HepG2 (cell line): ENCODE measurements around the gene PLCD4.

Experiments used
- FIP1L1 ChIP-seq: fragments of 200-400 bp; formaldehyde crosslinking; IDR thresholded peaks from 2 replicates; pipeline ENCODE4 v1.6.1; 2018; ENCODE audit warnings: low read depth, mild to moderate bottlenecking, low read length, moderate library complexity, borderline replicate concordance; ENCODE audit not compliant: insufficient read depth
- TAF1 ChIP-seq: sonication (generic); formaldehyde crosslinking; IDR thresholded peaks from 2 replicates; pipeline ENCODE4 v1.4.0; 2020; ENCODE audit warnings: missing genetic modification reagents
- TCF7 ChIP-seq: sonication (generic); IDR thresholded peaks from 2 replicates; pipeline ENCODE4 v1.6.1; 2016; ENCODE audit warnings: antibody characterized with exemption, low read depth
- ZFP82 ChIP-seq: sonication (generic); formaldehyde crosslinking; IDR thresholded peaks from 2 replicates; pipeline ENCODE4 v1.5.1; 2020; ENCODE audit warnings: mild to moderate bottlenecking, missing genetic modification reagents, borderline replicate concordance
- ZNF556 ChIP-seq: sonication (generic); formaldehyde crosslinking; IDR thresholded peaks from 2 replicates; pipeline ENCODE4 v1.4.0; 2020; ENCODE audit warnings: mild to moderate bottlenecking, missing genetic modification reagents, borderline replicate concordance
- ZNF720 ChIP-seq: sonication (generic); formaldehyde crosslinking; IDR thresholded peaks from 2 replicates; pipeline ENCODE4 v1.4.0; 2020; ENCODE audit warnings: missing genetic modification reagents
- TF ChIP-seq, protein P1 (sequence below), 2 experiments: IDR thresholded peaks; 2 replicates each; pipeline ENCODE4 v1.6.1; 2011 to 2012; ENCODE audit warnings: low read length in 2 of 2, borderline replicate concordance in 1 of 2, low read depth in 1 of 2, mild to moderate bottlenecking in 1 of 2, moderate library complexity in 1 of 2

GRCh38 chr2:218622606-218623365, 15.1 kb downstream of the PLCD4 start:
- TF ChIP-seq TAF1, result no peak
- TF ChIP-seq ZNF556 (CRISPR knock-in tag), result no peak
- no peak for TF ChIP-seq ZFP82 (CRISPR knock-in tag)
- no peak for TF ChIP-seq ZNF720
- TF ChIP-seq FIP1L1, result no peak
- TF ChIP-seq, protein P1, sequence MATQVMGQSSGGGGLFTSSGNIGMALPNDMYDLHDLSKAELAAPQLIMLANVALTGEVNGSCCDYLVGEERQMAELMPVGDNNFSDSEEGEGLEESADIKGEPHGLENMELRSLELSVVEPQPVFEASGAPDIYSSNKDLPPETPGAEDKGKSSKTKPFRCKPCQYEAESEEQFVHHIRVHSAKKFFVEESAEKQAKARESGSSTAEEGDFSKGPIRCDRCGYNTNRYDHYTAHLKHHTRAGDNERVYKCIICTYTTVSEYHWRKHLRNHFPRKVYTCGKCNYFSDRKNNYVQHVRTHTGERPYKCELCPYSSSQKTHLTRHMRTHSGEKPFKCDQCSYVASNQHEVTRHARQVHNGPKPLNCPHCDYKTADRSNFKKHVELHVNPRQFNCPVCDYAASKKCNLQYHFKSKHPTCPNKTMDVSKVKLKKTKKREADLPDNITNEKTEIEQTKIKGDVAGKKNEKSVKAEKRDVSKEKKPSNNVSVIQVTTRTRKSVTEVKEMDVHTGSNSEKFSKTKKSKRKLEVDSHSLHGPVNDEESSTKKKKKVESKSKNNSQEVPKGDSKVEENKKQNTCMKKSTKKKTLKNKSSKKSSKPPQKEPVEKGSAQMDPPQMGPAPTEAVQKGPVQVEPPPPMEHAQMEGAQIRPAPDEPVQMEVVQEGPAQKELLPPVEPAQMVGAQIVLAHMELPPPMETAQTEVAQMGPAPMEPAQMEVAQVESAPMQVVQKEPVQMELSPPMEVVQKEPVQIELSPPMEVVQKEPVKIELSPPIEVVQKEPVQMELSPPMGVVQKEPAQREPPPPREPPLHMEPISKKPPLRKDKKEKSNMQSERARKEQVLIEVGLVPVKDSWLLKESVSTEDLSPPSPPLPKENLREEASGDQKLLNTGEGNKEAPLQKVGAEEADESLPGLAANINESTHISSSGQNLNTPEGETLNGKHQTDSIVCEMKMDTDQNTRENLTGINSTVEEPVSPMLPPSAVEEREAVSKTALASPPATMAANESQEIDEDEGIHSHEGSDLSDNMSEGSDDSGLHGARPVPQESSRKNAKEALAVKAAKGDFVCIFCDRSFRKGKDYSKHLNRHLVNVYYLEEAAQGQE (IDR thresholded peaks at IDR 0.05; ENCODE audit: borderline replicate concordance in 1 of 2, low read depth in 1 of 2, low read length in 2 of 2), result no peak
- TF ChIP-seq TCF7, result no peak
